GM12873 (cell line): ENCODE data around the gene DCLK3.

Experiments used
- TF ChIP-seq, protein P1 (sequence below): IDR thresholded peaks from 2 replicates; pipeline ENCODE4 v1.5.1; 2012; ENCODE audit warnings: low read depth, mild to moderate bottlenecking, moderate library complexity, low read length, control low read depth; ENCODE audit not compliant: insufficient read depth; ENCODE audit errors: missing control alignments

The DCLK3 gene

GRCh38 chr3:36669764-36670163 lies 94.6 kb downstream of the DCLK3 start:
- TF ChIP-seq, protein P1, sequence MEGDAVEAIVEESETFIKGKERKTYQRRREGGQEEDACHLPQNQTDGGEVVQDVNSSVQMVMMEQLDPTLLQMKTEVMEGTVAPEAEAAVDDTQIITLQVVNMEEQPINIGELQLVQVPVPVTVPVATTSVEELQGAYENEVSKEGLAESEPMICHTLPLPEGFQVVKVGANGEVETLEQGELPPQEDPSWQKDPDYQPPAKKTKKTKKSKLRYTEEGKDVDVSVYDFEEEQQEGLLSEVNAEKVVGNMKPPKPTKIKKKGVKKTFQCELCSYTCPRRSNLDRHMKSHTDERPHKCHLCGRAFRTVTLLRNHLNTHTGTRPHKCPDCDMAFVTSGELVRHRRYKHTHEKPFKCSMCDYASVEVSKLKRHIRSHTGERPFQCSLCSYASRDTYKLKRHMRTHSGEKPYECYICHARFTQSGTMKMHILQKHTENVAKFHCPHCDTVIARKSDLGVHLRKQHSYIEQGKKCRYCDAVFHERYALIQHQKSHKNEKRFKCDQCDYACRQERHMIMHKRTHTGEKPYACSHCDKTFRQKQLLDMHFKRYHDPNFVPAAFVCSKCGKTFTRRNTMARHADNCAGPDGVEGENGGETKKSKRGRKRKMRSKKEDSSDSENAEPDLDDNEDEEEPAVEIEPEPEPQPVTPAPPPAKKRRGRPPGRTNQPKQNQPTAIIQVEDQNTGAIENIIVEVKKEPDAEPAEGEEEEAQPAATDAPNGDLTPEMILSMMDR, result no peak

- TF ChIP-seq, protein P1, result no peak
These were observed 98.2 kb downstream of the DCLK3 start for GRCh38 chr3:36666166-36666565.

GRCh38 chr3:36663666-36664291 lies 100.6 kb downstream of the DCLK3 start:
- TF ChIP-seq, protein P1, result no peak

DNA sequence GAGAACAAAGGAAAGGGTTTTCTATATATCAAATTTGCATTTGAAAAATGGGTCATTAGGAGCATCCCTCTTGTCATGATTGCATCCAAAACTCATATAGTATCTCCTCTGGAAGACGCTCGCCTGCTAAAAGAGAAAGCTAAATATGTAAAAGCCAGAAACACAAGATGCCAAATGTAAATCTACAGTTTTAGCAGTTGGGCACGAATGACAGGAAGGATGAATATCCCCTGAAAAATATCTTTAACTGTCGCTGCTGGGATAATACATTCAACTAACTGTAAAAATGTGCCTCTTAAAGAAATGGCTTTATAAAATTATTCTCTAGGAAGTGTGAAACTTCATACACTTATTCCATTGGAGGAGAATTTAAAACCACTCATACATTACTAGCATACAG lies 101.7 kb downstream of the DCLK3 start:
- TF ChIP-seq, protein P1, result no peak
